Immature natural killer cell (primary cell): ENCODE results near the gene WDR49. TPM values are rescaled to one million over a fixed set of nuclear protein-coding genes. Genes with fewer than 3 reads are reported as not detected.

ENCODE experiments used
- DNase-seq, 3 donors: peaks; one replicate each; pipeline ENCODE4 v3.0.0; 2022; ENCODE audit warnings: mixed read lengths in 1 of 3
- H3K27ac Mint-ChIP-seq, 6 donors: one replicate each; pipeline ENCODE4 v1.8.0; 2020; ENCODE audit warnings: mixed read lengths in 6 of 6, mild to moderate bottlenecking in 5 of 6, inconsistent platforms in 4 of 6, moderate library complexity in 3 of 6
- H3K27me3 Mint-ChIP-seq, 3 donors: one replicate each; pipeline ENCODE4 v1.8.0; 2020 to 2021; ENCODE audit warnings: low read depth in 3 of 3, mild to moderate bottlenecking in 3 of 3, mixed read lengths in 3 of 3, moderate library complexity in 3 of 3, inconsistent platforms in 1 of 3
- H3K36me3 Mint-ChIP-seq, 3 donors: one replicate each; pipeline ENCODE4 v1.8.0; 2020; ENCODE audit warnings: mixed read lengths in 3 of 3, inconsistent platforms in 2 of 3, mild to moderate bottlenecking in 2 of 3
- H3K4me1 Mint-ChIP-seq, 2 donors: one replicate each; pipeline ENCODE4 v1.8.0; 2020; ENCODE audit warnings: inconsistent platforms in 2 of 2, mild to moderate bottlenecking in 2 of 2, mixed read lengths in 2 of 2, moderate library complexity in 1 of 2
- H3K4me3 Mint-ChIP-seq, 5 donors: one replicate each; pipeline ENCODE4 v1.8.0; 2020; ENCODE audit warnings: mild to moderate bottlenecking in 5 of 5, mixed read lengths in 5 of 5, inconsistent platforms in 3 of 5, moderate library complexity in 3 of 5
- H3K9me3 Mint-ChIP-seq, 6 donors: one replicate each; pipeline ENCODE4 v1.8.0; 2020; ENCODE audit warnings: mild to moderate bottlenecking in 6 of 6, mixed read lengths in 6 of 6, inconsistent platforms in 4 of 6, moderate library complexity in 3 of 6
- polyA plus RNA-seq, 3 donors: library from polyadenylated mRNA; unstranded; fragments of 300-500 nt; fragmentation: Illumina TruSeq; gene quantifications; one replicate each; pipeline ENCODE4 v1.2.3, GENCODE V29; 2021

Gene WDR49
- polyA plus RNA-seq, 3 donors from 2014 or later: 0.21 TPM; not detected in 2

GRCh38 chr3:167501941-167502340, 151.8 kb downstream of the WDR49 start:
- DNase-seq: no peak
- Mint-ChIP-seq H3K27ac (no peak overlapping the region), H3K4me1 (no peaks in the 10 kb centered on the region), H3K36me3 (no peaks in the 10 kb centered on the region), H3K27me3 (no peaks in the 10 kb centered on the region), H3K9me3 (peaks cover 0 to 4% (median 0%) of the 10 kb centered on the region in 6 donors), H3K4me3 (no peak overlapping the region)

DNA sequence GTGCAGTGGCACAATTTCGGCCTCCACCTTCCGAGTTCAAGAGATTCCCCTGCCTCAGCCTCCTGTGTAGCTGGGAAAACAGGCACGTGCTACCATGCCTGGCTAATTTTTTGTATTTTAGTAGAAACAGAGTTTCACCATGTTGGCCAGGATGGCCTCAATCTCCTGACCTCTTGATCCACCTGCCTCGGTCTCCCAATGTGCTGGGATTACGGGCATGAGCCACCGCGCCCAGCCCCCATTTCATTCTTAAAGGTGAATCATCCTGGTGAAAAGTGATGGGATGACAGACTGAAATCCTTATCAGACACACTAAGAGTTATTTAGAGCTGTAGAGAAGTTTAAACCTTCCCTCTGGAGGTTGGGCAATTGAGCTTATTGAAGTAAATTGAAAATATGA, 155.8 kb downstream of the WDR49 start:
- Mint-ChIP-seq H3K4me1 (no peaks in the 10 kb centered on the region), H3K9me3 (peaks cover 0 to under 1% (median 0%) of the 10 kb centered on the region in 6 donors), H3K36me3 (no peaks in the 10 kb centered on the region), H3K4me3 (no peak overlapping the region), H3K27ac (no peak overlapping the region), H3K27me3 (no peaks in the 10 kb centered on the region)
- no peak for DNase-seq

- no peaks in the 10 kb centered on the region for H3K4me1 Mint-ChIP-seq
- DNase-seq: no peak
- no peak overlapping the region for H3K4me3 Mint-ChIP-seq
- H3K9me3 Mint-ChIP-seq: no peaks in the 10 kb centered on the region
- no peak overlapping the region for H3K27ac Mint-ChIP-seq
- peaks cover 0 to 1% (median 0%) of the 10 kb centered on the region in 3 donors for H3K27me3 Mint-ChIP-seq
- H3K36me3 Mint-ChIP-seq: no peaks in the 10 kb centered on the region
Measured at GRCh38 chr3:167493244-167493643, 160.5 kb downstream of the WDR49 start.

- peaks cover 0 to 1% (median 0%) of the 10 kb centered on the region in 3 donors for H3K27me3 Mint-ChIP-seq
- no peak for DNase-seq
- H3K36me3 Mint-ChIP-seq: no peaks in the 10 kb centered on the region
- no peaks in the 10 kb centered on the region for H3K4me1 Mint-ChIP-seq
- no peaks in the 10 kb centered on the region for H3K9me3 Mint-ChIP-seq
- H3K27ac Mint-ChIP-seq: no peak overlapping the region
- H3K4me3 Mint-ChIP-seq: no peak overlapping the region
Measured at GRCh38 chr3:167491621-167492020, 162.1 kb downstream of the WDR49 start.

- H3K36me3 Mint-ChIP-seq: no peaks in the 10 kb centered on the region
- H3K4me3 Mint-ChIP-seq: no peak overlapping the region
- H3K4me1 Mint-ChIP-seq: peaks cover 0 to under 1% of the 10 kb centered on the region in 2 donors
- no peak overlapping the region for H3K27ac Mint-ChIP-seq
- H3K9me3 Mint-ChIP-seq: no peaks in the 10 kb centered on the region
- DNase-seq: no peak
- peaks cover 0 to 1% (median under 1%) of the 10 kb centered on the region in 3 donors for H3K27me3 Mint-ChIP-seq
Measured at GRCh38 chr3:167489571-167489970, 164.2 kb downstream of the WDR49 start.

DNA sequence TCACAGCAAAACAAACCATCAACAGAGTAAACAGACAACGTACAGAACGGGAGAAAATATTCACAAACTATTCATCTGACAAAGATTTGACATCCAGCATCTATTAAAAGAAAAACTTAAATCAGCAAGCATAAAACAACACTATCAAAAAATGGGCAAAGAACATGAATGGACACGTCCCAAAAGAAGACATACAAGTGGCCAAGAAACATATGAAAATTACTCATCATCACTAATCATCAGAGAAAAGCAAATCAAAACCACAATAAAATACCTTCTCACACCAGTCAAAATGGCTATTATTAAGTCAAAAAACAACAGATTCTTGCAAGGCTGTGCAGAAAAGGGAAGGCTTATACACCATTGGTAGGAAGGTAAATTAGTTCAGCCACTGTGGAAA, 166.2 kb downstream of the WDR49 start:
- Mint-ChIP-seq H3K9me3 (peaks cover 0 to 3% (median 0%) of the 10 kb centered on the region in 6 donors), H3K27me3 (peaks cover 0 to 3% (median 1%) of the 10 kb centered on the region in 3 donors), H3K4me3 (no peak overlapping the region), H3K36me3 (no peaks in the 10 kb centered on the region), H3K4me1 (peaks cover 3 to 4% of the 10 kb centered on the region in 2 donors), H3K27ac (no peak overlapping the region)
- DNase-seq: no peak

DNA sequence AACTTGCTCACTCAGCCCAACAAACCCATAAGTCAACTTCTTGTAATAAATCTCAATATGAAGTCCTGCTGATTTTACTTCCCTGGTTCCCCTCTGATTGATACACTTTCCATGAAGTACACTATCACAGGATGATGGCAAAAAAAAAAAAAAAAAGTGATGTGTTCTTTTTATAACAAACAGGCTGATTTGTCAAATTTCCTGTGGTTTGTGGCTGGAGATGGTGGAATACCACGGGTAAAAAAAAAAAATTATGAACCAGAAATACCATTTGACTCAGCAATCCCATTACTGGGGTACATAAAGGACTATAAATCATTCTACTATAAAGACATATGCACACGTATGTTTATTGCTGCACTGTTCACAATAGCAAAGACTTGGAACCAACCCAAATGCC, 169.2 kb downstream of the WDR49 start:
- H3K27me3 Mint-ChIP-seq: peaks cover 0 to 3% (median 0%) of the 10 kb centered on the region in 3 donors
- H3K4me3 Mint-ChIP-seq: no peak overlapping the region
- H3K36me3 Mint-ChIP-seq: no peaks in the 10 kb centered on the region
- H3K27ac Mint-ChIP-seq: no peak overlapping the region
- DNase-seq: no peak
- H3K9me3 Mint-ChIP-seq: peaks cover 0 to 3% (median 0%) of the 10 kb centered on the region in 6 donors
- peaks cover 3 to 4% of the 10 kb centered on the region in 2 donors for H3K4me1 Mint-ChIP-seq

GRCh38 chr3:167483708-167484475, 169.8 kb downstream of the WDR49 start:
- no peak for DNase-seq
- H3K9me3 Mint-ChIP-seq: peaks cover 0 to 3% (median 0%) of the 10 kb centered on the region in 6 donors
- no peak overlapping the region for H3K27ac Mint-ChIP-seq
- H3K4me3 Mint-ChIP-seq: no peak overlapping the region
- H3K27me3 Mint-ChIP-seq: peaks cover 0 to 3% (median 0%) of the 10 kb centered on the region in 3 donors
- H3K4me1 Mint-ChIP-seq: peaks cover 3 to 4% of the 10 kb centered on the region in 2 donors
- H3K36me3 Mint-ChIP-seq: no peaks in the 10 kb centered on the region

- H3K27ac Mint-ChIP-seq: no peak overlapping the region
- H3K36me3 Mint-ChIP-seq: no peaks in the 10 kb centered on the region
- no peak overlapping the region for H3K4me3 Mint-ChIP-seq
- no peak for DNase-seq
- peaks cover 3 to 4% of the 10 kb centered on the region in 2 donors for H3K4me1 Mint-ChIP-seq
- H3K9me3 Mint-ChIP-seq: peaks cover 0 to 3% (median 0%) of the 10 kb centered on the region in 6 donors
- H3K27me3 Mint-ChIP-seq: peaks cover 0 to 6% (median 0%) of the 10 kb centered on the region in 3 donors
Measured at GRCh38 chr3:167481164-167481563, 172.6 kb downstream of the WDR49 start.

- no peak overlapping the region for H3K4me3 Mint-ChIP-seq
- no peak for DNase-seq
- H3K36me3 Mint-ChIP-seq: no peaks in the 10 kb centered on the region
- peaks cover 0 to 6% (median 0%) of the 10 kb centered on the region in 3 donors for H3K27me3 Mint-ChIP-seq
- H3K4me1 Mint-ChIP-seq: peaks cover 3 to 4% of the 10 kb centered on the region in 2 donors
- peaks cover 0 to 3% (median 0%) of the 10 kb centered on the region in 6 donors for H3K9me3 Mint-ChIP-seq
- no peak overlapping the region for H3K27ac Mint-ChIP-seq
Measured at GRCh38 chr3:167480748-167481147, 173.0 kb downstream of the WDR49 start.

DNA sequence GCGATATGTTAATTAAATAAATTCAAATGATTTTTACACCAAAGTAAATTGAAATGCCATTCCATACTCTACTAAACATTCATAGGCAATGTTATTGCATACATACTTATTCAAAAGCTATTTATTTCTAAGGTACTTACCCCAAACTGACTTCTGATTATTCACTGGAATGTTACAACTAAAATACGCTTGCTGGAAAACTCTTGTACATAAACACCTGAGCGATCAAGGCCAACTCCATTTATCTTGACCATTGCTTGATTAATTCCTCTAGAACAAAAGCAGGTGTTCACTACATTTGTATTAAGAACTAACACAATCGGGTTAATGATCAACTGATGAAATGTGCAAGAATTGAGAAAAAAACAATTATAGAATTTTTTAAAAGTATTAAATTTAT, 179.9 kb downstream of the WDR49 start, which contains the start of gene SERPINI2:
SERPINI2 (minus strand) TSS at position 180 of the 400 bp plus-strand sequence. CDS start 2,208 bp downstream, outside the sequence.
- no peaks in the 10 kb centered on the region for H3K36me3 Mint-ChIP-seq
- H3K27me3 Mint-ChIP-seq: peaks cover 0 to 3% (median 0%) of the 10 kb centered on the region in 3 donors
- no peaks in the 10 kb centered on the region for H3K9me3 Mint-ChIP-seq
- no peak within 1 kb of the TSS for H3K4me3 Mint-ChIP-seq
- no peak within 1 kb of the TSS for H3K27ac Mint-ChIP-seq
- no peaks in the 10 kb centered on the region for H3K4me1 Mint-ChIP-seq
- no peak for DNase-seq

DNA sequence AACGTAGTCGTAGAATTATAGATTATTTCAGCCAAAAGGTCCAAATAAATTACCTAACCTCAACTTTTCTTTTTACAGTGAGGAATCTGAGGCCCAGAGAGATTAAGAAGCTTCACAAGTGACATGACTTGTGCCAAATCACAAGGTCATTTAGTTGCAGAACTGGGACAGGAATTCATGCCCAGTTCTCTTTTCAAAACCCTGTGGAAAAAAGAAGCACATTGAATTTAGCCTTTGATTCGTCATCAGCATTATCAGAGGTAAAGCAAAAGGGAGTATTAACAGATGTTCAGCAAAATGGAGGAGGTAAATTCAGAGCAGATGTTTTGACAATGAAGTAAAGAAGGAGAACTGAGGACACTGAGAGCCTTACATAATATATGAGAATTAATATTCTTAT, 184.4 kb downstream of the WDR49 start:
- H3K9me3 Mint-ChIP-seq: no peaks in the 10 kb centered on the region
- no peaks in the 10 kb centered on the region for H3K36me3 Mint-ChIP-seq
- no peak for DNase-seq
- no peak overlapping the region for H3K27ac Mint-ChIP-seq
- no peaks in the 10 kb centered on the region for H3K4me1 Mint-ChIP-seq
- no peaks in the 10 kb centered on the region for H3K27me3 Mint-ChIP-seq
- no peak overlapping the region for H3K4me3 Mint-ChIP-seq

GRCh38 chr3:167467848-167468611, 185.7 kb downstream of the WDR49 start:
- H3K27me3 Mint-ChIP-seq: no peaks in the 10 kb centered on the region
- H3K36me3 Mint-ChIP-seq: no peaks in the 10 kb centered on the region
- H3K9me3 Mint-ChIP-seq: peaks cover 0 to 3% (median 0%) of the 10 kb centered on the region in 6 donors
- H3K4me3 Mint-ChIP-seq: no peak overlapping the region
- H3K27ac Mint-ChIP-seq: no peak overlapping the region
- no peak for DNase-seq
- no peaks in the 10 kb centered on the region for H3K4me1 Mint-ChIP-seq

DNA sequence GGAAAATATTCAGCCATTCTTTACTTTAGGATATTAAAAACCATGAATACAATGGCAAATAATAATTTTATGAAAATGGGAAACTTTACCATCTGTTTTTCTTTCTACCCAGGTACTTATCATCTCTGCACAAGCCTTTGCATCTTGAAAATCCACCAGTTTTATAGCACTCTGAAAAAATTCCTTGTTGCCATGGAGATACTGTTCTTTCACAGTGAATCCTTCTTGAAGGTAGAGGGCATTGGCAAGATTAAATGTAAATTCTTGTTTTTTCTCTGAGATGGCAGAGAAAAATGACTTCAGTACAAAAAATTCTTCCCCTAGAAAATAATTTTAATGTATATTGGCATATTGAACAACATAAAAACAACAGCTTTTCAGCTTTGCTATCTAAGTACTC, 186.8 kb downstream of the WDR49 start:
- DNase-seq: no peak
- no peak overlapping the region for H3K4me3 Mint-ChIP-seq

More for the DNA sequence above, 186.8 kb downstream of the WDR49 start:
- Mint-ChIP-seq H3K9me3 (peaks cover 0 to 3% (median 0%) of the 10 kb centered on the region in 6 donors), H3K27ac (no peak overlapping the region), H3K36me3 (no peaks in the 10 kb centered on the region), H3K27me3 (peaks cover 0 to under 1% (median 0%) of the 10 kb centered on the region in 3 donors), H3K4me1 (no peaks in the 10 kb centered on the region)
